Measurements from ENCODE around the gene ESM1. TPM values are rescaled to one million over a fixed set of nuclear protein-coding genes. Genes with fewer than 3 reads are reported as not detected.

Gene ESM1, protein sequence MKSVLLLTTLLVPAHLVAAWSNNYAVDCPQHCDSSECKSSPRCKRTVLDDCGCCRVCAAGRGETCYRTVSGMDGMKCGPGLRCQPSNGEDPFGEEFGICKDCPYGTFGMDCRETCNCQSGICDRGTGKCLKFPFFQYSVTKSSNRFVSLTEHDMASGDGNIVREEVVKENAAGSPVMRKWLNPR
- 284 and 566 TPM in 2 replicates for total RNA-seq

DNA sequence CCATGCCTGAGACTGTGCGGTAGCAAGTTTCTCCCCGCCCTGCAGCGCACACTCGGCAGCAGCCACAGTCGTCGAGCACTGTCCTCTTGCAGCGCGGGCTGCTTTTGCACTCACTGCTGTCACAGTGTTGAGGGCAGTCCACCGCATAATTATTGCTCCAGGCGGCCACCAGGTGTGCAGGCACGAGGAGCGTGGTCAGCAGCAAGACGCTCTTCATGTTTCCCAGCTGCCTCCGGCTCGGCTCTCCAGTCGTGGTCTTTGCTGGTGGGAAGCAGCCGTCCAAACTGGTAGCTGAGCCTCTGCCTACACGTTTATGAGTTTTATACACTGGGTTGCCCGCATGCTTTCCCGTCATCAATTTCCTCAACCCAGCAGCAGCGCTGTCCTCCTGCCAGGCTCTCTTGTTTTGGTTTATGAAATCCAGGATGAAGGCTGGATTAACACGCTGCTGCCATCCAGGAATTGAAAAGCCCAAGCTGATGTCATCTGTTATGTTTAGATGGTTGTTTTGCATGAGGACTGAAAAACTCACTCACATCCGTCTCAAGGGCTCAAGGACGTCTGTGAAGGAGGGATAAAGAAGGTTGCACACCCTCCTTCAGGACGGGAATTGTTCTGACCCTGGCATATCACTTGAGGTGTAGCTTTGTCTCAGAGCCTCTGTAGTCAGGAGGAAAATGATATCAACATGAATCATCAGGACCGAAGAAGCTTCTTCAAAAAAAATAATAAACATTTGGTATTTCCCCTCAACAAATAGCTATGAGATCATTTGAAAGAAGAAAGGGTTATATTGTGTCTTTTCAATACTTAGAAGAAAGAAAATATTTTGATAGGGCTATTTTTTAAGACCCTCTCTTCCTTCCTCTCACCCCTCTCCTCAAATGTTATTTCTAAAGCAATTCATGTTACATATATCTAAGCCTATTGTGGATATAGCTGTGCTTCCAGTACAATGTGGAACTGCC is at the start of gene ESM1:
TSS of gene ESM1 (minus strand) at position 293 of the 968 bp plus-strand sequence. CDS start at position 217, 76 bp downstream.

Other genes with a start within 250 kb of the ESM1 start
- gene GZMK, start 38.7 kb upstream of the ESM1 start, total RNA-seq: not detected in 2 replicates
- gene GZMA, start 117.1 kb upstream of the ESM1 start, total RNA-seq: 0.65 TPM in 1 of 2 replicates, not detected in the other
- 78.9 and 89.7 TPM in 2 replicates for gene GPX8, start 174.6 kb upstream of the ESM1 start, total RNA-seq
- under 0.01 TPM in 1 of 2 replicates, not detected in the other for gene CDC20B, start 187.6 kb upstream of the ESM1 start, total RNA-seq
- not detected in 2 replicates for gene MCIDAS, start 241.7 kb upstream of the ESM1 start, total RNA-seq
- gene CCNO, start 248.0 kb upstream of the ESM1 start, total RNA-seq: 0.32 TPM in 1 of 2 replicates, not detected in the other

All from epithelial cell of umbilical artery (primary cell).